GM12875 (cell line): ENCODE results near the gene TPST1.

ENCODE experiments used
- H3K4me3 ChIP-seq: one replicate; pipeline ENCODE4 v1.5.1; 2011; ENCODE audit warnings: low read depth, low read length, control low read depth
- TF ChIP-seq, protein P1 (sequence below): IDR thresholded peaks from 2 replicates; pipeline ENCODE4 v1.5.1; 2011; ENCODE audit warnings: low read depth, mild to moderate bottlenecking, control low read depth, inconsistent platforms, low read length, moderate library complexity, borderline replicate concordance; ENCODE audit not compliant: insufficient read depth

The TPST1 gene

DNA sequence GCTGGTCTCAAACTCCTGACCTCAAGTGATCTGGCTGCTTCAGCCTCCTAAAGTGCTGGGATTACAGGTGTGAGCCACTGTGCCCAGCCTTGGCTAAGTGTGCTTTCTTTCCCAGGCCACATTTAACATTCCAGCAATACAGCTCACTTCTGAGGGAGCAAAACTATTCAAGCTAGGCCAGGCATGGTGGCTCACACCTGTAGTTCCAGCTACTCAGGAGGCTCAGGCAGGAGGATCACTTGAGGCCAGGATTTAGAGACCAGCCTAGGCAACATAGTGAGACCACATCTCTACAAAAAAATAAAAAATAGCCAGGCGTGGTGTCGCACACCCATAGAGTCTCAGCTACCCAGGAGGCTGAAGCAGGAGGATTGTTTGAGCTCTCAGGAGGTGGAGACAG, 23.3 kb upstream of the TPST1 start:
- TF ChIP-seq, protein P1, sequence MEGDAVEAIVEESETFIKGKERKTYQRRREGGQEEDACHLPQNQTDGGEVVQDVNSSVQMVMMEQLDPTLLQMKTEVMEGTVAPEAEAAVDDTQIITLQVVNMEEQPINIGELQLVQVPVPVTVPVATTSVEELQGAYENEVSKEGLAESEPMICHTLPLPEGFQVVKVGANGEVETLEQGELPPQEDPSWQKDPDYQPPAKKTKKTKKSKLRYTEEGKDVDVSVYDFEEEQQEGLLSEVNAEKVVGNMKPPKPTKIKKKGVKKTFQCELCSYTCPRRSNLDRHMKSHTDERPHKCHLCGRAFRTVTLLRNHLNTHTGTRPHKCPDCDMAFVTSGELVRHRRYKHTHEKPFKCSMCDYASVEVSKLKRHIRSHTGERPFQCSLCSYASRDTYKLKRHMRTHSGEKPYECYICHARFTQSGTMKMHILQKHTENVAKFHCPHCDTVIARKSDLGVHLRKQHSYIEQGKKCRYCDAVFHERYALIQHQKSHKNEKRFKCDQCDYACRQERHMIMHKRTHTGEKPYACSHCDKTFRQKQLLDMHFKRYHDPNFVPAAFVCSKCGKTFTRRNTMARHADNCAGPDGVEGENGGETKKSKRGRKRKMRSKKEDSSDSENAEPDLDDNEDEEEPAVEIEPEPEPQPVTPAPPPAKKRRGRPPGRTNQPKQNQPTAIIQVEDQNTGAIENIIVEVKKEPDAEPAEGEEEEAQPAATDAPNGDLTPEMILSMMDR, result no peak
- no peak overlapping the region for H3K4me3 ChIP-seq

DNA sequence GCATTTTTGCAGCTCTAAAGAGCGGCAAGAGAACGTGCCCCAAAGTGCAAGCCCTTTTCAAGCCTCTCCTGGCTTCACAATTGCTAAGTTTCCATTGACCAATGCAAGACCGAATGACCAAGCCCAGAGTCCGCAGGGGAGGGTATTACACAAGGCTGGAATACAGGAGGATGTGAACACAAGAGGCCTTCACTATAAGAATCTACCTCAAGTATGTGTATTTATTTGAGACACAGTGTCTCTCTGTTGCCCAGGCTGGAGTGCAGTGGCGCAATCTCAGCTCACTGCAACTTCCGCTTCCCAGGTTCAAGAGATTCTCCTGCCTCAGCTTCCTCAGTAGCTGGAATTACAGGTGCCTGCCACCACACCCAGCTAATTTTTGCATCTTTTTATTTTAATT, 22.2 kb upstream of the TPST1 start:
- TF ChIP-seq, protein P1, result no peak
- no peak overlapping the region for H3K4me3 ChIP-seq

DNA sequence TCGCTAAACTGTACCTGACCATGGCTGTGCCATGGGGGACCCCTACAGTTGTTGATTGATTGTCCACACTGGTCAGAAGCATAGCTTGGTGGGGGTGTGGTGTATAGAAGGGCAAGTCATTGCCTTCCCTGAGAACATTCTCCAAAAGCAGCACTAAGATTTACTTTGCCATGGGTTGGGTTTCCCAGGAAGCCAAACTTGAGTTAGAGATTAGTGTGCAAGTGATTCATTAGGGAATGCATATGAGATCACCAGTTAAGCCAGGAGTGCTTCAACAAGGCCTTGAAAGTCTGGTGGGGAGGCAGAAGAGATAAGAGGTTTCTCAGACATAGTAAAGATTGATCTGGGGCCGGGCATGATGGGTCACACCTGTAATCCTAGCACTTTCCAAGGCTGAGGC, 21.4 kb upstream of the TPST1 start:
- TF ChIP-seq, protein P1, result no peak

DNA sequence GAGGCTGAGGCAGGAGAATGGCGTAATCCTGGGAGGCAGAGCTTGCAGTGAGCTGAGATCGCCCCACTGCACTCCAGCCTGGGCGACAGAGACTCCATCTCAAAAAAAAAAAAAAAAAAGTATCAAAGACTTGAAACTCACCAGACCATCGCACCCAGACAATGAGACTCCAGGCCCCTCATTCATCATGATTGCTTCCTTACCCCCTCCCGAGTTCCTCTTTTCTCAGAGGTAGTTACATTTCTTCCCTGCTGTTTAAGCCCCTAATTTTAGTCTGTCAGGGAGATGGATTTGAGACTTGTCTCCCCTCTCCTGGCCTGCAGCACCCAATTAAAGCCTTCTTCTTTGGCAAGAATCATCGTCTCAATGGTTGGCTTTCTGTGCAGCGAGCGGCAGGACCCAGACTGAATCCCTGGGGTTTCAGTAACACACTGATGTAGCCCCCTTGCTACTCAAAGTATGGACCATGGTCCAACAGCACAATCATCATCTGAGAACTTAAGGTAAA, 19.4 kb upstream of the TPST1 start:
- H3K4me3 ChIP-seq, result no peak overlapping the region
- TF ChIP-seq, protein P1, result no peak

More for the DNA sequence above, 21.4 kb upstream of the TPST1 start:
- H3K4me3 ChIP-seq, result no peak overlapping the region

DNA sequence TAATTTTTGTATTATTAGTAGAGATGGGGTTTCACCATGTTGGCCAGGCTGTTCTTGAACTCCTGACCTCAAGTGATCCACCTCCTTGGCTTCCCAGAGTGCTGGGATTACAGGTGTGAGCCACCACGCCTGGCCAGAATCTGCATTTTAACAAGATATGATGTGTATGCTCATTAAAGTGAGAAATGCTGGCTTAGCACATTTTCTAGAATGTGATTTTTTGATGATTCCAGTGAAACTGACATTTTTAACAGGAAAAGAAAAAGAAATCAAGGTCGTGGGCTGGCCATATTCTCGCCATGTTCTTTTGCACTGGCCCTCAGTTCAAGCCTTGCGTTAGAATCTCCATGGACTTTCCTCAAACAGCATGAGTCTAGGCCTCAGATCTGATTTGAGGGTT, 18.1 kb upstream of the TPST1 start:
- TF ChIP-seq, protein P1, result no peak
- no peak overlapping the region for H3K4me3 ChIP-seq

DNA sequence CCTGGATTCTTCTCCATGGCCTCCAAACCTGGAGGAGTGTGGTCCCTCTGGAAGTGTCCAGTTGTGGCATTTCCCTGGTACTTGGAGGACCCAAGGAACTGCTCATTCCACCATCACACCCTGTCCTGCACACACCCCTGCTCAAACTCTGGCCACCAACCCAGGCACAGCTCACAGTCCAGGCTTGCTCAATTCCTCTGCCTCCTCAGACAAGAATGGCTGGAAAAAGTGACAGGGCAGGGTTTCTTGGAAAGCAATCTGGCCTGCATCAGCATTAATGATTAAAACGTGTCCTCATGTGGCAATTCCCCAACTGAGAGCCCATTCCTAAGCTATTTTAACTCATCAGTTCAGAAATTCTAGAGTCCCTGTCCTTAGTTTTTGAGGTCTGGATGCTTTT, 17.2 kb upstream of the TPST1 start:
- TF ChIP-seq, protein P1, result no peak
- H3K4me3 ChIP-seq, result no peak overlapping the region

DNA sequence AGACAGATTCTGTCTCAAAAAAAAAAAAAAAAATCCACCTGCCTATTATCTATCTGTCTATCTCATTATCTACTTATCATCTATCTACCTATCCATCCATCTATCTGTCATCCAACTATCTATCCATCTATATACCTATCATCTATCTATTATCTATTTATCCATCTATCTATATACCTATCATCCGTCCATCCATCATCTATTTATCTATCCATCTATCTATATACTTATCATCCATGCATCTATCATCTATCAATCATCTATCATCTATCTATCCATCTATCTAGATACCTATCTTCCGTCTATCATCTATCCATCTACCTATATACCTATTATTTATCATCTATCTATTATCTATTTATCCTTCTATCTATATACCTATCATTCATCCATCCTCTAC, 16.5 kb upstream of the TPST1 start:
- no peak overlapping the region for H3K4me3 ChIP-seq
- TF ChIP-seq, protein P1, result no peak
